Upper lobe of right lung (tissue), 1 donor: ENCODE results near the gene CCR5. TPM values are rescaled to one million over a fixed set of nuclear protein-coding genes. Genes with fewer than 3 reads are reported as not detected.
A peak's percentile ranks its signal among the peaks of the same experiment; 100 is the strongest.
"Not testable (repeated sequence)": the region's sequence is repeated elsewhere in the genome, so short reads cannot be mapped to it uniquely, and the experiment has no call there.

Experiments used
- ATAC-seq: fragments of 200-7000 bp; cut with Tn5 transposase; one replicate; pipeline ENCODE4 v1.9.1; 2020; ENCODE audit warnings: mild to moderate bottlenecking, moderate library complexity
- DNase-seq: peaks from one replicate; pipeline ENCODE4 v3.0.0-alpha.2; 2020
- H3K27ac ChIP-seq: fragments of 200-600 bp; one replicate; pipeline ENCODE4 v1.8.0; 2022
- H3K27me3 ChIP-seq: fragments of 200-600 bp; one replicate; pipeline ENCODE4 v1.8.0; 2022; ENCODE audit warnings: mild to moderate bottlenecking
- H3K36me3 ChIP-seq: fragments of 200-600 bp; one replicate; pipeline ENCODE4 v1.8.0; 2022
- H3K4me1 ChIP-seq: fragments of 200-600 bp; one replicate; pipeline ENCODE4 v1.8.0; 2022
- H3K4me3 ChIP-seq: fragments of 200-600 bp; one replicate; pipeline ENCODE4 v1.8.0; 2022; ENCODE audit warnings: mild to moderate bottlenecking
- H3K9me3 ChIP-seq: fragments of 200-600 bp; one replicate; pipeline ENCODE4 v1.8.0; 2022
- CTCF ChIP-seq: fragments of 200-600 bp; IDR thresholded peaks from one replicate; pipeline ENCODE4 v1.8.0; 2022; ENCODE audit warnings: antibody characterized with exemption
- intact Hi-C: fragments of 100-400 bp; cut with DNase I; formaldehyde crosslinking; loops from one replicate; pipeline ENCODE4 v1.11.0; 2022
- total RNA-seq: library from RNA; stranded (reverse); fragmentation: NEBNext Ultra II Directional; extraction: Animal tissue kit (Norgen Biotek cat#: 25700); gene quantifications from one replicate; pipeline ENCODE4 v1.2.1, GENCODE V29; 2021
- donor health status: DM: no; HTN: yes; CAD: no; lungs with severe emphysema.

CCR5 gene
- total RNA-seq, 1 donor from 2014 or later, result 8.7 TPM

DNA sequence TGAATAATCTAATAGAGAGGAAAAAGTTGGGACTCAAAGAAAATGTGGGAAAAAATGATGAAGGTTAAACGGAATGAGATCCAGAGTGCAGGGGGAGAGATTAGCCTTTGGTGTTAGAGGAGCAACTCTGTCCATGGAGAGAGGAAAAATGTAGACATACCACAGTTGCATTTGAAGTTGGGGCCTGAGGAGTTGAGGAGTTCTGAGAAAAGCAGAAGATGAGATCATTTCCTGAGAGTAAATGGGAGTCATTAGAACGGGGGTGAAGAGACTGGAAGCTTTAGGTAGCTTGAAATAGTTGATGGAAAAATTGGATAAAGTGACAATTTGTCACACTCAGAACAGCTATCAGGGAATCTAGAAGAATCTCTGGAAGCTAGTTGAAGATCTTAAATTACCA, 28.8 kb downstream of the CCR5 start:
- H3K4me3 ChIP-seq, result no peak overlapping the region
- no peaks in the 10 kb centered on the region for H3K36me3 ChIP-seq
- TF ChIP-seq CTCF, result no peak
- H3K9me3 ChIP-seq, result no peaks in the 10 kb centered on the region
- no peaks in the 10 kb centered on the region for H3K27me3 ChIP-seq
- ATAC-seq, result peak; percentile 13
- intact Hi-C loops, result no loop called here
- no peak overlapping the region for H3K27ac ChIP-seq
- peaks cover 45% of the 10 kb centered on the region for H3K4me1 ChIP-seq
- DNase-seq, result no peak

DNA sequence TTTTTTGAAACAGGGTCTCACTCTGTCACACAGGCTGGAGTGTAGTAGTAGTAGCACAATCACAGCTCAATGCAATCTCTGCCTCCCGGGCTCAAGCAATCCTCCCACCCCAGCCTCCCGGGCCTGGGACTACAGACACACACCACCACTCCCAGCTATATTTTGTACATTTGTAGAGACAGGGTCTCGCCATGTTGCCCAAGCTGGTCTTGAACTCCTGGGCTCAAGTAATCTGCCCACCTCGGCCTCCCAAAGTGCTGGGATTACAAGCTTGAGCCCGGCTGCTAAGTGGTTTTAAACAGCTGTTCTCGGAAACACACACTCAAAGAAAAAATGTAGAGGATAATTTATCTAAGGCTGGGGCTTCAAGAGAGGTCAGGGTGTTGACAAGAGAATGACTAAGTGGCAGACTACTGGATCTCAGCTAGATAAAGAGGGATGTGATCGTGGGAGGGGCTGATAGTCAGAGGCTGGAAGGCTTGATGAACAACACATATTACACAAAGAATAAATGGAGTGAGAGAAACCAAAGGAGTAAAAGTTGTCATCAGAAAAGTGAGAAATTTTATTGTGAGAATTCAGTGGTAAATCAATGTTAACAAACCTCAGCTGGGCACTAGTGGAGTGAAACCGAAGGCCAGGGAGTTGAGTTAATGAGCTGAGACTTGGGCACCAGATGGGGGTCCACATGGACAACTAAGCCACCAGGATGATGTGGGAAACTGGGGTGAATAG, 29.4 kb downstream of the CCR5 start:
- Histone ChIP-seq H3K27ac (no peak overlapping the region), H3K27me3 (no peaks in the 10 kb centered on the region), H3K9me3 (no peaks in the 10 kb centered on the region), H3K4me3 (no peak overlapping the region), H3K4me1 (peaks cover 44% of the 10 kb centered on the region), H3K36me3 (no peaks in the 10 kb centered on the region)
- no peak for DNase-seq
- peak; percentile 46 for ATAC-seq
- intact Hi-C loops, result no loop called here
- TF ChIP-seq CTCF, result no peak

GRCh38 chr3:46400846-46401245, 30.1 kb downstream of the CCR5 start:
- Histone ChIP-seq H3K9me3 (no peaks in the 10 kb centered on the region), H3K36me3 (no peaks in the 10 kb centered on the region), H3K27me3 (no peaks in the 10 kb centered on the region), H3K27ac (no peak overlapping the region), H3K4me1 (peaks cover 39% of the 10 kb centered on the region), H3K4me3 (no peak overlapping the region)
- no peak for TF ChIP-seq CTCF
- DNase-seq (no peak), ATAC-seq (no peak)
- intact Hi-C loops, result no loop called here

DNA sequence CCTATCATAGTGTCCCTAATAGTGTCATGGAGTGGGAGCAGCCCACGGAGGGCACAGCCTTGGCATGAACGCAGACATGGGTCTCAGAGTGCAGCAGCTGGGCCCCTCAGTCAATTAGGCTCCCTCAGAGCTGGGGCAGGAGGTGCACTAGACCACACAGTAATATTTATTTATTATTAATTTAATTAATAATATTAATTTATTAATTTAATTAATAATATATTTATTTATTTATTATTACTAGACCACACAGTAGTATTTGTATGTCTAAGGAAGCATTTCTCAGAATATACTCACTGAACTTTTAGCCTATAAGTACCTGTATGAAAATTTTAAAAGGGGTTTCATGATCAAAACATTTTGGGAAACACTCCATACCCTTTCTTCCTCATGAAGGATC, 30.8 kb downstream of the CCR5 start:
- ATAC-seq (no peak), DNase-seq (no peak)
- no peaks in the 10 kb centered on the region for H3K27me3 ChIP-seq
- H3K27ac ChIP-seq, result no peak overlapping the region
- H3K36me3 ChIP-seq, result no peaks in the 10 kb centered on the region
- H3K4me3 ChIP-seq, result no peak overlapping the region
- no peaks in the 10 kb centered on the region for H3K9me3 ChIP-seq
- TF ChIP-seq CTCF, result no peak
- H3K4me1 ChIP-seq, result peaks cover 39% of the 10 kb centered on the region
- intact Hi-C loops, result no loop called here

DNA sequence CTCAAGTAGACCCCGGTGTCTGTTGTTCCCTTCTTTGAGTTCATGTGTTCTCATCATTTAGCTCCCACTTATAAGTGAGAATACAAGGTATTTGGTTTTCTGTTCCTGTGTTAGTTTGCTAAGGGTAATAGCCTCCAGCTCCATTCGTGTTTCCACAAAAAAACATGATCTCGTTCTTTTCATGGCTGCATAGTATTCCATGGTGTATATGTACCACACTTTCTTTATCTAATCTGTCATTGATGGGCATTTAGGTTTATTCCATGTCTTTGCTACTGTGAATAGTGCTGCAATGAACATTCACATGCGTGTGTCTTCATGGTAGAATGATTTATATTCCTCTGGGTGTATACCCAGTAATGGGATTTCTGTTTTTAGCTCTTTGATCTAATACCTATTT, 32.2 kb downstream of the CCR5 start:
- intact Hi-C loops, result not testable (repeated sequence)

GRCh38 chr3:46405301-46406019, 34.7 kb downstream of the CCR5 start:
- H3K4me3 ChIP-seq, result peak overlapping the region; percentile 52
- H3K9me3 ChIP-seq, result no peaks in the 10 kb centered on the region
- H3K27me3 ChIP-seq, result no peaks in the 10 kb centered on the region
- intact Hi-C loops, result no loop called here
- DNase-seq, result peak; percentile 82
- peaks cover 40% of the 10 kb centered on the region for H3K4me1 ChIP-seq
- peak overlapping the region; percentile 93 for H3K27ac ChIP-seq
- peaks cover 8% of the 10 kb centered on the region for H3K36me3 ChIP-seq
- peak; percentile 76 for ATAC-seq
- TF ChIP-seq CTCF, result no peak

More for the DNA sequence above, 32.2 kb downstream of the CCR5 start:
- not testable (repeated sequence) for H3K27ac ChIP-seq, H3K27me3 ChIP-seq, H3K36me3 ChIP-seq, H3K4me3 ChIP-seq, DNase-seq, ATAC-seq, H3K9me3 ChIP-seq
- H3K4me1 ChIP-seq, result peaks cover 41% of the 10 kb centered on the region
